K562 (cell line): ENCODE data around the gene PCCA. TPM values are rescaled to one million over a fixed set of nuclear protein-coding genes. Genes with fewer than 3 reads are reported as not detected.

Experiments used
- CHD7 ChIP-seq: fragments of 200-600 bp; sonication (generic); IDR thresholded peaks from one replicate; pipeline ENCODE4 v1.6.1; 2012; ENCODE audit warnings: mild to moderate bottlenecking, low read depth, low read length, inconsistent platforms
- CLOCK ChIP-seq: fragments of 250-450 bp; sonication (Bioruptor Pico); IDR thresholded peaks from 2 replicates; pipeline ENCODE4 v1.4.0; 2020; ENCODE audit warnings: mild to moderate bottlenecking, moderate library complexity, borderline replicate concordance
- MCM5 ChIP-seq: fragments of 450-650 bp; IDR thresholded peaks from 2 replicates; pipeline ENCODE4 v1.6.1; 2016; ENCODE audit warnings: low read depth
- MYNN ChIP-seq, 2 experiments: sonication (generic); formaldehyde crosslinking in 1 of 2; IDR thresholded peaks; 2 replicates each; pipeline versions ENCODE4 v1.5.0 to v1.6.1; 2016 to 2020; ENCODE audit warnings: antibody characterized with exemption in 1 of 2, missing genetic modification reagents in 1 of 2
- PHTF2 ChIP-seq: fragments of 250-450 bp; sonication (Bioruptor Pico); IDR thresholded peaks from 2 replicates; pipeline ENCODE4 v1.5.0; 2021; ENCODE audit warnings: mild to moderate bottlenecking
- RFX7 ChIP-seq: fragments of 250-450 bp; sonication (Bioruptor Pico); IDR thresholded peaks from 2 replicates; pipeline ENCODE4 v1.5.1; 2021; ENCODE audit warnings: mild to moderate bottlenecking
- SREBF1 ChIP-seq: fragments of 150-350 bp; IDR thresholded peaks from 2 replicates; pipeline ENCODE4 v1.6.1; 2014; ENCODE audit warnings: antibody characterized with exemption, low read depth, low read length, borderline replicate concordance
- TBL1XR1 ChIP-seq, 2 experiments: IDR thresholded peaks; 2 replicates each; pipeline ENCODE4 v1.6.1; 2012; ENCODE audit warnings: improper control_type of control experiment in 2 of 2, low read length in 2 of 2, mild to moderate bottlenecking in 1 of 2
- ZBED1 ChIP-seq: IDR thresholded peaks from 2 replicates; pipeline ENCODE4 v1.6.1; 2014
- ZNF121 ChIP-seq: sonication (generic); formaldehyde crosslinking; conservative IDR thresholded peaks from 2 replicates; pipeline ENCODE4 v1.8.0; 2022; ENCODE audit warnings: missing genetic modification reagents
- polyA plus RNA-seq, 8 experiments: library from polyadenylated mRNA; depleted of rRNA in 4 of 8; stranded (reverse) in 5 of 8; unstranded in 3 of 8; fragments of >200 nt; fragmentation: Nextera tagmentation in 2 of 8; fragmentation: Illumina TruSeq in 1 of 8; extraction: Ambion mirVana in 2 of 8; extraction: Trizol in 1 of 8; gene quantifications; 2 replicates each; pipeline versions ENCODE4 v1.2.1 to v1.2.3, GENCODE V29; 2011 to 2014; ENCODE audit warnings: inconsistent platforms in 1 of 8, missing spikeins in 1 of 8
- total RNA-seq, 7 experiments: library from RNA; depleted of rRNA in 6 of 7; stranded (reverse); fragments of >200 nt in 6 of 7; fragmentation: Illumina TruSeq in 2 of 7; extraction: Trizol in 2 of 7; gene quantifications; 2 replicates each; pipeline versions ENCODE4 v1.2.1 to v1.2.3, GENCODE V29; 2011 to 2021; ENCODE audit warnings: low replicate concordance in 1 of 7

The PCCA gene
- total and polyA plus RNA-seq, 9 of the 15 experiments (the other 6 are each of a cell fraction or from before 2014, with no cell fraction given), result 5.2 to 14.1 (median 9.7) TPM

GRCh38 chr13:100051070-100051469 is 37.8 kb upstream of the PCCA start (continued):
- TF ChIP-seq CHD7 (no peak), RFX7 (CRISPR knock-in tag) (no peak), MYNN (IDR thresholded peaks at IDR 0.05) (no peak), MYNN (CRISPR knock-in tag; IDR thresholded peaks at IDR 0.05) (no peak), SREBF1 (no peak), ZNF121 (CRISPR knock-in tag) (no peak), PHTF2 (CRISPR knock-in tag) (no peak), MCM5 (no peak), ZBED1 (no peak), CLOCK (CRISPR knock-in tag) (no peak), TBL1XR1 (IDR thresholded peaks at IDR 0.05; ENCODE audit: low read length in 2 of 2) (no peak)
